Measurements from ENCODE around the gene DECR2.
"Not testable (repeated sequence)": the region's sequence is repeated elsewhere in the genome, so short reads cannot be mapped to it uniquely, and the experiment has no call there.

Gene DECR2

DNA sequence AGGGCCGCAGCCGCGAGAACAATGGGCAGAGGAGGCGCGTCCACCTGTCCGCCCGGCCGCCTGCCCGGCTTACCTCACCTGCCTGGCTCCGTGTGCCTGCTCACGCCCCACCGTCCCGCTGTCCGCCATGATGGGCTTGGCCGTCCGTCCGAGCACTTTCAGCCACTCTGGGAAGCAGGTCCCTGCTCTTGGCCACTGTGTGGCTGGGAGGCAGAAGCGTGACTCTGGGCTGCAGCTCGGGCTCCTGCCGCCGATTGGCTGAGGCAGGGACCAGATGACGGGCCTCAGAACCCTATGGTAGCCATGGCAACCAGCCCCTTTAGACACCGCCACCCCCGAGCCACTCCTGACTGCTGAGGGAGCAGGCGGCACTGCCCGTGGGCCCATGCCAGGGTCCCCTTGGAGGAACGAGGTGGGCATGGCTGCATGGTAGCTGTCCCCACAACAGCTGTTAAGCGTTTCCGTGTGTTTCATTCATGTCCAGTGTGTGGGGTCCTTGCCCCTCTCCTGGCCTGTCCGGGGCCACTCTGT is 40.3 kb upstream of the DECR2 start:
- Mint-ChIP-seq H3K27me3 (ENCODE audit: low read depth, poor library complexity) (peaks cover 4% of the 10 kb centered on the region), H3K9me3 (no peaks in the 10 kb centered on the region), H3K4me1 (peaks cover 21% of the 10 kb centered on the region), H3K27ac (no peak overlapping the region), H3K4me3 (no peak overlapping the region), H3K36me3 (ENCODE audit: low read depth) (no peaks in the 10 kb centered on the region)
- TF ChIP-seq CTCF (IDR thresholded peaks at IDR 0.05), result no peak
- no peak for DNase-seq

DNA sequence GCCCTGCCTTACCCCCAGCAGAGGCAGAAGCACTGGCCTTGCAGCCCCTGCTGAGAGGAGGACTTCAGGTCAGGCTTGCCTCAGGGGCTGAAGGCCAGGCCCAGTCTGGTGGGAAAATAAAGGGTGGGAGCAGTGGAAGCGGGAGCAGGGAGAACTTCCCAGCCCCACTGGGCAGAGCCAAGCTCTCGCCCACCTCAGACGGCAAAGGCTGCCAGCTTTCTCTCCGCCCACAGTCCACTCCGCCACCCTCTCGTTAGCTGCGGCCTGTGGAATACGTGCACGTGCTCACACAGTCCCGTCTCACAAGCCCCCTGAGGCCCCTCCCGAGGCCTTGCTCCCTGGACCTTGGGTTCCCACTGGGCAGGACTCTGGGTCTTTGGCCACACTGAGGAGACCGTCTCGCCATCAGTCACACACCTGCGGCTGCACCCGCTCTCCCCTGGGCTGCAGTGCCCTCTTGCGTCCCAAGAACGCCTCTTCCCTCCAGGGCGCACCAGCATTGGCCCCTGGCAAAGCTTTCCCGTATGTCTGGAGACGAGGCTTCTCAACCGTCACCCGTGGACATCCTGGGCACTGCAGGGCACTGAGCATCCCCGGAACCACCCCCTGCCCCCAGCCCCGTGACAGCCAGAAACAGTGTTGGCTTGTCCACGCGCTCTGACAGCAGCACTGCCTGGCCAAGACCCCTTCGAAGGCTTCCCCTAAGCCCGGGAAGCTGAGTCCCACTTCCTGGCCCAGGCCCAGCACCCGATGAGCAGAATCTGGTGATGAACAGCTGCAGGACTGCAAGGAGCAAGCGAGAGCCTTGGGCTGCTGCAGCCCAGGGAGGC is 39.6 kb upstream of the DECR2 start:
- Mint-ChIP-seq H3K4me1 (peaks cover 15% of the 10 kb centered on the region), H3K27me3 (ENCODE audit: low read depth, poor library complexity) (peaks cover 4% of the 10 kb centered on the region), H3K27ac (no peak overlapping the region), H3K4me3 (no peak overlapping the region), H3K36me3 (ENCODE audit: low read depth) (peaks cover 6% of the 10 kb centered on the region), H3K9me3 (no peaks in the 10 kb centered on the region)
- DNase-seq, result peak; percentile 70
- TF ChIP-seq CTCF (IDR thresholded peaks at IDR 0.05), result peak; percentile 69

- peaks cover 13% of the 10 kb centered on the region for H3K4me1 Mint-ChIP-seq
Observed at GRCh38 chr16:362702-362999, 39.0 kb upstream of the DECR2 start.

DNA sequence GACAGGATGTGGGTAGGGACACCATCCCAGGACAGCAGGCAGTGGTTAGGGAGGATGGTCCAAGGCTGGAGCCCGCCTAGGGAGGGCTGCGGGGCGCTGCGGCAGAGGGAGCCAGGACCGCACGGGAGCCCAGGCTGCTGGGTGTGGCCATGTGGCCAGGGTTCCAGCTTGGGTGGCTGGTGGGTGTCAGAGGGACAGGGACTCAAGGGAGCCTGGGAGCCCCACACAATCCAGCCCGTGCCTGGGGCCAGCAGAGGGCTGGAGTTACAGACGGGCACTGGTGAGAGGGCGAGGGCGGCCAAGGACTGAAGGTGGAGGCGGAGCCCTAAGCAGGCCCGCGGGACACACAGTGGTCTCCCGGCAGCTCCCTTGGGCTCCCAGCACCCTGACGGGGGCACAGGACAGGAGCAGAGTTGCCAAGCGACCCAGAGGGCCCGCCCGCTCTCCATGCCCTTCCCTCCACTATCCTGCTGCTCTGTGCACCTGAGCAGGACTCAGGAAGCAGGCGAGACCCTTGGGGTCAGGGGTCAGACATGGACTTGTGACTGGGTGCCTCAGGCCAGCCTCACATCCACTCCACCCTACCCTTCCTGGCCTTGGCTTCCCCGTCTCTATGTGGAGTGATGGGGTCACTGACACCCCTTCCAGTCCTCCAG is 38.4 kb upstream of the DECR2 start:
- Mint-ChIP-seq H3K9me3 (no peaks in the 10 kb centered on the region), H3K27me3 (ENCODE audit: low read depth, poor library complexity) (peaks cover 4% of the 10 kb centered on the region), H3K36me3 (ENCODE audit: low read depth) (peaks cover 9% of the 10 kb centered on the region), H3K27ac (no peak overlapping the region), H3K4me1 (peaks cover 13% of the 10 kb centered on the region), H3K4me3 (no peak overlapping the region)
- no peak for TF ChIP-seq CTCF (IDR thresholded peaks at IDR 0.05)
- DNase-seq, result no peak

More at GRCh38 chr16:362702-362999, 39.0 kb upstream of the DECR2 start:
- not testable (repeated sequence) for H3K36me3 Mint-ChIP-seq (ENCODE audit: low read depth); H3K9me3 Mint-ChIP-seq; H3K4me3 Mint-ChIP-seq; H3K27ac Mint-ChIP-seq; H3K27me3 Mint-ChIP-seq (ENCODE audit: low read depth, poor library complexity); DNase-seq

DNA sequence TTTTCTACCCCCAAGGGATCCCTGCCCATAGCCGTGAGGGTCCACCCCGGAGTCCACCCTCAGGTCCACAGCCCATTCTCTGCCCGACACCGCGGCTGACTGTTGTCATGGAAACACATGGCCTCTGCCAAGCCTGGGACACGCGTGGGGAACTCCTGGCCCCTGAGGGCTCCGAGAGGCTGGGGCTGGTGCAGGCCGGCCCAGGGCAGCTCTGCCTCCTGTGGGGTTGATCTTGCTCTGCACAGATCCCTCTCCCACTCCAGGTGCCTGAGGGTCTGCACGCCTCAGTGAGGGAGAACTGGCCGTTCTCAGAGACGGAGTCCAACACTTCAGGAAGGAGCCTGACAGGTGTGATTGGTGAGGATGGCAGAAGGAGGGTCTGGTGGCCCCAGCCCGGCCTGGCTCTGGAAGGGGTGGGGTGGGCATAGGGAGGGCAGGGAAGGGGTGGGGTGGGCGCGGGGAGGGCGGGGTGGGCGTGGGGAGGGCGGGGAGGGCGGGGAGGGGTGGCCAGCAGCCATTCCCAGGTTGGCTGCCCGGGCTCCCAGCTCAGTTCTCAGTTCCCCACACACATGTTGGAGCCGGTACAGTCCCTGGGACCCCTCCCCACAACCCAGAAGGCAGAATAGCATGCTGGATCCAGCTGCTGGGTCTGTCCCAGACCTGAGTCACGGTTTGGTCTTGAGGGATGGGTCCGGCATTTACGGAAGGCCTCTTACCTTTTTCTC is 37.8 kb upstream of the DECR2 start:
- H3K4me3 Mint-ChIP-seq, result no peak overlapping the region
- no peak for TF ChIP-seq CTCF (IDR thresholded peaks at IDR 0.05)
- H3K27me3 Mint-ChIP-seq (ENCODE audit: low read depth, poor library complexity), result peaks cover 4% of the 10 kb centered on the region
- no peaks in the 10 kb centered on the region for H3K9me3 Mint-ChIP-seq
- H3K36me3 Mint-ChIP-seq (ENCODE audit: low read depth), result peaks cover 9% of the 10 kb centered on the region
- no peak overlapping the region for H3K27ac Mint-ChIP-seq
- no peak for DNase-seq
- H3K4me1 Mint-ChIP-seq, result peaks cover 13% of the 10 kb centered on the region
